ENCODE data around the gene EYA2.

Gene EYA2

GRCh38 chr20:46998477-46999240 lies 104.0 kb downstream of the EYA2 start:
- Histone ChIP-seq H3K36me3 (ENCODE audit: insufficient read depth) (peaks cover 5% of the 10 kb centered on the region; the same call in 1 of the 2 replicates), H3K4me3 (IDR thresholded peaks at IDR 0.05; ENCODE audit: insufficient read depth, low read depth, low read length) (no peak overlapping the region), H3K4me1 (ENCODE audit: low read depth, poor library complexity, severe bottlenecking) (peaks cover 37% of the 10 kb centered on the region), H3K4me2 (no peak overlapping the region), H3K79me2 (ENCODE audit: insufficient read depth, low read depth) (peaks cover 40% of the 10 kb centered on the region), H3K27ac (no peak overlapping the region), H4K20me1 (ENCODE audit: insufficient read depth) (peaks cover 1% of the 10 kb centered on the region; the same call in 1 of the 2 replicates), H3K27me3 (ENCODE audit: insufficient read depth, low read depth) (no peaks in the 10 kb centered on the region), H3K9ac (no peak overlapping the region), H2AFZ (ENCODE audit: low read depth) (no peak overlapping the region)
- no peak for TF ChIP-seq CTCF (conservative IDR thresholded peaks at IDR 0.05; ENCODE audit: low read depth, low read length)

GRCh38 chr20:46999801-47000465 lies 105.3 kb downstream of the EYA2 start:
- no peak overlapping the region for H3K9ac ChIP-seq
- H3K4me3 ChIP-seq (IDR thresholded peaks at IDR 0.05; ENCODE audit: insufficient read depth, low read depth, low read length) = no peak overlapping the region
- H2AFZ ChIP-seq (ENCODE audit: low read depth) = no peak overlapping the region
- no peaks in the 10 kb centered on the region; the same call in 1 of the 2 replicates for H4K20me1 ChIP-seq (ENCODE audit: insufficient read depth)
- TF ChIP-seq CTCF (conservative IDR thresholded peaks at IDR 0.05; ENCODE audit: low read depth, low read length) = no peak
- H3K4me2 ChIP-seq = no peak overlapping the region
- no peak overlapping the region for H3K27ac ChIP-seq
- H3K27me3 ChIP-seq (ENCODE audit: insufficient read depth, low read depth) = no peaks in the 10 kb centered on the region
- peaks cover 5% of the 10 kb centered on the region; the same call in 1 of the 2 replicates for H3K36me3 ChIP-seq (ENCODE audit: insufficient read depth)
- H3K79me2 ChIP-seq (ENCODE audit: insufficient read depth, low read depth) = peaks cover 39% of the 10 kb centered on the region
- H3K4me1 ChIP-seq (ENCODE audit: low read depth, poor library complexity, severe bottlenecking) = peaks cover 26% of the 10 kb centered on the region

GRCh38 chr20:47003223-47003622 lies 108.6 kb downstream of the EYA2 start:
- no peak overlapping the region for H3K9ac ChIP-seq
- H4K20me1 ChIP-seq (ENCODE audit: insufficient read depth) = no peaks in the 10 kb centered on the region

GRCh38 chr20:47004179-47004578 lies 109.5 kb downstream of the EYA2 start:
- H3K27ac ChIP-seq = no peak overlapping the region
- H3K36me3 ChIP-seq (ENCODE audit: insufficient read depth) = peaks cover 7% of the 10 kb centered on the region; the same call in 1 of the 2 replicates
- H3K27me3 ChIP-seq (ENCODE audit: insufficient read depth, low read depth) = no peaks in the 10 kb centered on the region
- no peak overlapping the region for H2AFZ ChIP-seq (ENCODE audit: low read depth)
- H3K79me2 ChIP-seq (ENCODE audit: insufficient read depth, low read depth) = peaks cover 10% of the 10 kb centered on the region
- H3K9ac ChIP-seq = no peak overlapping the region
- H3K4me1 ChIP-seq (ENCODE audit: low read depth, poor library complexity, severe bottlenecking) = no peaks in the 10 kb centered on the region
- no peak overlapping the region for H3K4me2 ChIP-seq
- H4K20me1 ChIP-seq (ENCODE audit: insufficient read depth) = no peaks in the 10 kb centered on the region
- H3K4me3 ChIP-seq (IDR thresholded peaks at IDR 0.05; ENCODE audit: insufficient read depth, low read depth, low read length) = no peak overlapping the region
- no peak for TF ChIP-seq CTCF (conservative IDR thresholded peaks at IDR 0.05; ENCODE audit: low read depth, low read length)

More at GRCh38 chr20:47003223-47003622, 108.6 kb downstream of the EYA2 start:
- H3K4me2 ChIP-seq = no peak overlapping the region
- H3K4me1 ChIP-seq (ENCODE audit: low read depth, poor library complexity, severe bottlenecking) = no peaks in the 10 kb centered on the region
- H2AFZ ChIP-seq (ENCODE audit: low read depth) = no peak overlapping the region
- peaks cover 16% of the 10 kb centered on the region for H3K79me2 ChIP-seq (ENCODE audit: insufficient read depth, low read depth)
- TF ChIP-seq CTCF (conservative IDR thresholded peaks at IDR 0.05; ENCODE audit: low read depth, low read length) = no peak
- peaks cover 7% of the 10 kb centered on the region; the same call in 1 of the 2 replicates for H3K36me3 ChIP-seq (ENCODE audit: insufficient read depth)
- no peak overlapping the region for H3K27ac ChIP-seq
- H3K27me3 ChIP-seq (ENCODE audit: insufficient read depth, low read depth) = no peaks in the 10 kb centered on the region
- no peak overlapping the region for H3K4me3 ChIP-seq (IDR thresholded peaks at IDR 0.05; ENCODE audit: insufficient read depth, low read depth, low read length)

Measured in KMS-11 (cell line).